ENCODE results near the gene MRTFA.

The MRTFA gene

DNA sequence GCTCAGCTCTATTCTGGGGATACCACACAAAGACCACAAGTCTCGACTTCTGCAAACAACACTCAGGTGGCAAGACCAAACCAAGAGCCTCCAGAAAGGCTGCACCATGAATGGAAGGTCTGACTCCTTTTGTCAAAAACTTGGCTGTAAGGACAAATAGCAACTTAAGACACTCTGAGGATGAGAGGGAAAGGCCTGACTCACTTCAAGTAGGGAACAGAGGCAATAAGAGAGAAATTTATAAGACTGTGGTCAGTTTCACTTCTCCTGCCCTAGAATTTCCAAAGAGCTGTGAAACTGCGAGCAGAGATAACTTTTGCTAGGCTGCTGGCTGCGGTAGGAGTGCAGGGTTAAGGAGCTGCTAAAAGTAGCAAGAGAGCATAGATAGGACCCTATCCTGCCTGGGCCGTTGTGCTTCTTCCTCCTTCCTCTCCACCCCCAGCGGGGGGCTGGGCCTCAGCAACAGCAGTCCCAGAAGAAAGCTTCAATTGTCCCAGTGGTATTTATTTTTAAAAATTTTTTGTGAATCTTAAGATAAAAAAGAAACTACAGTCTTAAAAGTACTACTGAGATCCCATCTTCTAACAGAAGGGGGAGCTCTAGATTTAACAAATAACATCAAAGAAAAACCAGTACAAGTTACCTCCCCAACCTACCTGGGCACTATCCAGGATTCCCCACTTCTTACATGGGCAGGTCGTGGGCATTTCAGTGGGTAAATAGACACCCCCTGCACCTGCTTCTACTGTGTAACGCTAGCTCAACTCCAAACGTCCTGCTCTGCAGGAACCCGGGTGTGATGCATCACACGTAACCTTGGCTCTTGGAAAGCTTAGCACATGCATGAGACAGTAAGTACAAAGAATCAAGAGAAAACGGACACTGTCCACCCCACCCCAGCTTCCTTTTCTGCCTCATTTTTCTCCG lies 199.8 kb downstream of the MRTFA start:
- no peak overlapping the region for H3K4me3 ChIP-seq (ENCODE audit: insufficient read depth, low read depth, low read length, poor library complexity, severe bottlenecking)
- no peak for DNase-seq
- peaks cover 10% of the 10 kb centered on the region for H3K4me1 ChIP-seq (ENCODE audit: control insufficient read depth, insufficient read depth, low read length, poor library complexity, severe bottlenecking)
- peaks cover 23% of the 10 kb centered on the region for H3K36me3 ChIP-seq (ENCODE audit: control insufficient read depth, insufficient read depth, low read length)
- no peaks in the 10 kb centered on the region for H3K9me3 ChIP-seq (ENCODE audit: control insufficient read depth, low read length)
- H3K27ac ChIP-seq (ENCODE audit: insufficient read depth, low read length, poor library complexity, severe bottlenecking): no peak overlapping the region
- H3K27me3 ChIP-seq (replicated peaks; ENCODE audit: control insufficient read depth, insufficient read depth, low read length, poor library complexity, severe bottlenecking): no peaks in the 10 kb centered on the region

DNA sequence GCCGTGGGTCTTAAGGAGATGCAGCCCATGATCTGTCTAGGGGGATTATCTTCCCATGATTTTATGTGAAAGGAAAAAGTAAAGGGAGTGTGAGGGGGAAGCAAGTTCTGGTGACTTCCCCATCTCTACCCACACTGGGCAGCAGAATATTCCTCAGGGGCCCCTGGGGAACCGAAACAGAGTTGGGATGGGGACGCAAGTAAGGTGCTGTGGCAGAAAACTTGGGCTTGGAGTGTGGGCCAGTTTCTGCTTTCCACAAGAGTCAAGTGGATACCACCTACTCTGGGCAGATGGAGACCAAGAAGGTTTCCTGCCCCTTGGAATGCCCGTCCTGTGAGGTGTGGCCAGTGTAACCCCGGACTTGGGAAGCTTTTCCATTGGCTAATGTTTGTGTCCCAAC lies 201.8 kb downstream of the MRTFA start:
- H3K9me3 ChIP-seq (ENCODE audit: control insufficient read depth, low read length): no peaks in the 10 kb centered on the region
- no peak overlapping the region for H3K4me3 ChIP-seq (ENCODE audit: insufficient read depth, low read depth, low read length, poor library complexity, severe bottlenecking)
- no peak for DNase-seq
- no peaks in the 10 kb centered on the region for H3K27me3 ChIP-seq (replicated peaks; ENCODE audit: control insufficient read depth, insufficient read depth, low read length, poor library complexity, severe bottlenecking)
- H3K4me1 ChIP-seq (ENCODE audit: control insufficient read depth, insufficient read depth, low read length, poor library complexity, severe bottlenecking): peaks cover 10% of the 10 kb centered on the region
- peaks cover 37% of the 10 kb centered on the region for H3K36me3 ChIP-seq (ENCODE audit: control insufficient read depth, insufficient read depth, low read length)
- no peak overlapping the region for H3K27ac ChIP-seq (ENCODE audit: insufficient read depth, low read length, poor library complexity, severe bottlenecking)

DNA sequence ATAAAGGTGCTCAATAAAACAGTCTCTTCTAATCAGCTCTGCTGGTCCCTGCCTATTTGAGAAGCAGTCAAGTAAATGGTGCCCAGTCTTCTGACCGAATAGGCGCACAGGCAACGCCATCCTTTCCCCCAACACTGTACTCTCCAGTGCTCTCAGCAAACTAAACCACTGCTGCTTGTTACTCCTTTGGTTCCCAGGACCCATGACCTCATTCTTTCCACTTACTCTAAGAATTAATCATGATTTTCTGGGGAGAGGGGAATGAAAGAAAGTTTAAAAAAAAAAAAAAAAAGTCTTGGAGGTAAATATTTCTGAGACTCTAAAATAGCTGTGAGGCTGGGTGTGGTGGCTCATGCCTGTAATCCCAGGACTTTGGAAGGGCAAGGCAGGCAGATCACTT lies 202.4 kb downstream of the MRTFA start:
- peaks cover 10% of the 10 kb centered on the region for H3K4me1 ChIP-seq (ENCODE audit: control insufficient read depth, insufficient read depth, low read length, poor library complexity, severe bottlenecking)
- H3K36me3 ChIP-seq (ENCODE audit: control insufficient read depth, insufficient read depth, low read length): peaks cover 43% of the 10 kb centered on the region
- H3K9me3 ChIP-seq (ENCODE audit: control insufficient read depth, low read length): no peaks in the 10 kb centered on the region
- H3K27me3 ChIP-seq (replicated peaks; ENCODE audit: control insufficient read depth, insufficient read depth, low read length, poor library complexity, severe bottlenecking): no peaks in the 10 kb centered on the region
- no peak for DNase-seq
- H3K27ac ChIP-seq (ENCODE audit: insufficient read depth, low read length, poor library complexity, severe bottlenecking): no peak overlapping the region
- H3K4me3 ChIP-seq (ENCODE audit: insufficient read depth, low read depth, low read length, poor library complexity, severe bottlenecking): no peak overlapping the region

DNA sequence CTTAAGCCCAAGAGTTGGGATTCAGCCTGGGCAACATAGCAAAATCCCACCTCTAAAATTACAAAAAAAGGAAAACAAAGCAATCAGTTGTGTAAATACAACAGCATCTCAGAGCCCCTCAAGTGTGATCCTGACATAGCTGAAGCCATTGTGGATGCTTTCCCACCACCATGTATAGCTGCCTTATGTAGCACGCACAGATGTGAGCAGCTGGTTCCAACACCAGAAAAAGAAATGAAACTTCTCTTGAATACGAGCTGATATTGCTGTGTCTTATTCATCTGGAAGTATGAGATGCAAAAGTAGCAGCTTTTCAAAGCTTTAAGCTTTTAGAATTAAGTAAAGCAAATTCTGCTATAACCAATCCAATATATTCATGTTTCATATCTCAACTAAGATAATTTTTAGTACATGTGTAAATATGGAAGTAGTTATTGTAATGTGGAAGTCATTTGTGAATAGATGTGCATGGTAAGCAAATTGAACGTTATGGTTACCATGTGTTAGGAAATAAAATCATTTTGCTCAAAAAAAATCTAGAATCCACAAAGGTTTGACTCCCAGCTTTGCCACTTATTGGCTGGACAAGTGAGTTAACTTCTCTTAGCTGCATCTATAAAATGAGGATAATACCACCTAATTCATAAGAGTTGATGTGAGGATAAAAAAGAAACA lies 203.0 kb downstream of the MRTFA start:
- Histone ChIP-seq H3K4me3 (ENCODE audit: insufficient read depth, low read depth, low read length, poor library complexity, severe bottlenecking) (no peak overlapping the region), H3K9me3 (ENCODE audit: control insufficient read depth, low read length) (no peaks in the 10 kb centered on the region), H3K27ac (ENCODE audit: insufficient read depth, low read length, poor library complexity, severe bottlenecking) (no peak overlapping the region), H3K36me3 (ENCODE audit: control insufficient read depth, insufficient read depth, low read length) (peaks cover 49% of the 10 kb centered on the region), H3K27me3 (replicated peaks; ENCODE audit: control insufficient read depth, insufficient read depth, low read length, poor library complexity, severe bottlenecking) (no peaks in the 10 kb centered on the region), H3K4me1 (ENCODE audit: control insufficient read depth, insufficient read depth, low read length, poor library complexity, severe bottlenecking) (peaks cover 10% of the 10 kb centered on the region)
- no peak for DNase-seq

DNA sequence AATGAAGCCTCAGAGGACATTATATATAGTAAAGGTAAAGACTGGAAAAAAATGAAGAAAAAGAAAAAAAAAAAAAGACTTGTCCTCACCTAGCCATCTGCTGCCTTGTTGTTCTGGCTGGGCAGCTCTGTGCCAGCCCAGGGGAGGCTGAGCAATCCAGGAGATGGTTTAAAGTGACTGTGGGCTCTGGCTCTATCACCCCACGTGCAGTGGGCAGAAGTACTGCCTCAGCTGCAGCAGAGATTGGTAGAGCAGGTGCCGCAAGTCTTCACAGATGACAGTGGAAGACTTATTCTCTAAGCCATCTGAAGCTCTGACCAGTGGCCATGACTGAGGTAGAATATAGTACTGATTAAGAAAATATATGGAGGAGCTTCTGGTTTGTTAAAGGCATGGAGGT lies 203.9 kb downstream of the MRTFA start:
- peaks cover 10% of the 10 kb centered on the region for H3K4me1 ChIP-seq (ENCODE audit: control insufficient read depth, insufficient read depth, low read length, poor library complexity, severe bottlenecking)
- H3K36me3 ChIP-seq (ENCODE audit: control insufficient read depth, insufficient read depth, low read length): peaks cover 58% of the 10 kb centered on the region
- DNase-seq: no peak
- no peak overlapping the region for H3K27ac ChIP-seq (ENCODE audit: insufficient read depth, low read length, poor library complexity, severe bottlenecking)
- H3K27me3 ChIP-seq (replicated peaks; ENCODE audit: control insufficient read depth, insufficient read depth, low read length, poor library complexity, severe bottlenecking): no peaks in the 10 kb centered on the region
- H3K9me3 ChIP-seq (ENCODE audit: control insufficient read depth, low read length): no peaks in the 10 kb centered on the region
- no peak overlapping the region for H3K4me3 ChIP-seq (ENCODE audit: insufficient read depth, low read depth, low read length, poor library complexity, severe bottlenecking)

DNA sequence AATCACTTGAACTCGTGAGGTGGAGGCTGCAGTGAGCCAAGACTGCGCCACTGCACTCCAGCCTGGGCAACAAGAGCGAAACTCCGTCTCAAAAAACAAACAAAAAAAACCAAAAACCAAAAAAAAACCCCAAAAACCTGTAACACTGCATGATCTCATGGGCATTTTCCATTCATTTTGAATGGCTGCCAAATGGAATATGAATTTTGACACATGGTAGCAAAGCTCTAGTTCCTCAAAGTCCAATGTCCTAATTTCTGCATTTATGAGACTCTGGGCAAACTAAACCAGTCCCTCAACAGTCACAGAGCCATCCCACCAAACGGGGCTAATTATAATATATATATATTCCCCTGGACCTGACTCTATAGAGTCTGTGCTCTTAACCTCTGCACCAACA lies 204.4 kb downstream of the MRTFA start:
- Histone ChIP-seq H3K27me3 (replicated peaks; ENCODE audit: control insufficient read depth, insufficient read depth, low read length, poor library complexity, severe bottlenecking) (no peaks in the 10 kb centered on the region), H3K9me3 (ENCODE audit: control insufficient read depth, low read length) (no peaks in the 10 kb centered on the region), H3K4me3 (ENCODE audit: insufficient read depth, low read depth, low read length, poor library complexity, severe bottlenecking) (no peak overlapping the region), H3K36me3 (ENCODE audit: control insufficient read depth, insufficient read depth, low read length) (peaks cover 63% of the 10 kb centered on the region), H3K27ac (ENCODE audit: insufficient read depth, low read length, poor library complexity, severe bottlenecking) (no peak overlapping the region), H3K4me1 (ENCODE audit: control insufficient read depth, insufficient read depth, low read length, poor library complexity, severe bottlenecking) (peaks cover 8% of the 10 kb centered on the region)
- no peak for DNase-seq

DNA sequence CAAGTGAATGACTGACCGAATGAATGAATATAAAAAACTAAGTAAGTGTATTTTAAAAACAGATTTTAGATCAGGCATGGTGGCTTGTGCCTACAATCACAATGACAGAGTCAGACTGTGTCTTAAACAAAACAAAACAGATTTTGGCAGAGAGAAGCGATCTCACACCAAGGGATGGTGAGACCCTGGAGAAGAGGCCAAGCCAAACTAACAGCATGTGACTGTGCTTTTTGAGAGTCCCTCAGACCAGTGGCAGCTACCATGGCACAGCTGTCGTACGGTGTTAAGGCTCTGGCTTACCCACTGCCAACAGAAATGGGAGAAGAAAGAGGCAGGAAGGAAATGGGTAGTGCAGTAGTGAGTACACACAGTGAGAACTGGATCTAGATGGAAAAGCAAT lies 205.5 kb downstream of the MRTFA start:
- no peak for DNase-seq
- no peaks in the 10 kb centered on the region for H3K9me3 ChIP-seq (ENCODE audit: control insufficient read depth, low read length)
- H3K27ac ChIP-seq (ENCODE audit: insufficient read depth, low read length, poor library complexity, severe bottlenecking): no peak overlapping the region
- peaks cover 74% of the 10 kb centered on the region for H3K36me3 ChIP-seq (ENCODE audit: control insufficient read depth, insufficient read depth, low read length)
- H3K4me1 ChIP-seq (ENCODE audit: control insufficient read depth, insufficient read depth, low read length, poor library complexity, severe bottlenecking): no peaks in the 10 kb centered on the region
- H3K4me3 ChIP-seq (ENCODE audit: insufficient read depth, low read depth, low read length, poor library complexity, severe bottlenecking): no peak overlapping the region
- no peaks in the 10 kb centered on the region for H3K27me3 ChIP-seq (replicated peaks; ENCODE audit: control insufficient read depth, insufficient read depth, low read length, poor library complexity, severe bottlenecking)

DNA sequence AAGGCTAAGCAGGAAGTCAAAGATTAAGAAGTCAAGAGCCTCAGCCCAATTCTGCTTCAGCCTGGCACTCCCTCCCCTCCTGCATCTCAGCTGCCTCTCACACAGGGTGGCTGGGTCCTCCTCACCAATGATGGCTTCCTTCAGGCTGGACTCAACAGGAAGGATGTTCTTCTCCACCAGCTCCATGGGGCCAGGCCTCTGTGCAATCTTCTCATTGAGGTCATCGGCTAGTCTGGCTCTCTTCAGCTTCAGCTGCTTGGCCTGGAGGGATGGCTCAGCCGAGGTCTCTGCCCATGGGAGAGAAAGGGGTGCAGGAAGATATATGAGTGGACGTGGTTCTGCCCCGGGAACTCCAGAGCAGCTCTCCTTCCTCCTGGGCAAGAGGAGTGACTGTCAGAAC lies 207.0 kb downstream of the MRTFA start:
- DNase-seq: no peak
- no peak overlapping the region for H3K27ac ChIP-seq (ENCODE audit: insufficient read depth, low read length, poor library complexity, severe bottlenecking)
- no peaks in the 10 kb centered on the region for H3K9me3 ChIP-seq (ENCODE audit: control insufficient read depth, low read length)
- H3K4me1 ChIP-seq (ENCODE audit: control insufficient read depth, insufficient read depth, low read length, poor library complexity, severe bottlenecking): no peaks in the 10 kb centered on the region
- H3K27me3 ChIP-seq (replicated peaks; ENCODE audit: control insufficient read depth, insufficient read depth, low read length, poor library complexity, severe bottlenecking): no peaks in the 10 kb centered on the region
- H3K4me3 ChIP-seq (ENCODE audit: insufficient read depth, low read depth, low read length, poor library complexity, severe bottlenecking): no peak overlapping the region
- H3K36me3 ChIP-seq (ENCODE audit: control insufficient read depth, insufficient read depth, low read length): peaks cover 83% of the 10 kb centered on the region

DNA sequence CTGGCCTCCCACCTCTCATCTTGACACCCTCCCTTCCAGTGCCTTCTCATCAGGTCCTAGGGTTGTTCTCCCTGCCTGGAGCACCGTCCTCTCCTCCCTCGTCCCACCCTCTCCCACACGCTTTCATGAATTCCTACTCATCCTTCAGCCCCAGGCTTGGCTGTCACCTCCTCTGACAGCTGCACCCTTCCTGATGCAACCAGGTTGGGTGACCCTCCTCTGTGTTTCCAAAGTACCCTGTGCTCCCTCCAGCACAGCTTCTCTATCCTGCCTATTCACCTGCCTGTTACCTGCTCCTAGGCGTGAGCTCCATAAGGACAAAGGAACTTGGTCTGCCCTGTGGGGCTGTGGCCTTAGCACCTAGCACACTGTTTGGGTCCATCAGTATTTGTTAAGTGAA lies 207.7 kb downstream of the MRTFA start:
- H3K9me3 ChIP-seq (ENCODE audit: control insufficient read depth, low read length): no peaks in the 10 kb centered on the region
- H3K36me3 ChIP-seq (ENCODE audit: control insufficient read depth, insufficient read depth, low read length): peaks cover 84% of the 10 kb centered on the region
- no peak for DNase-seq
- H3K27ac ChIP-seq (ENCODE audit: insufficient read depth, low read length, poor library complexity, severe bottlenecking): no peak overlapping the region
- no peak overlapping the region for H3K4me3 ChIP-seq (ENCODE audit: insufficient read depth, low read depth, low read length, poor library complexity, severe bottlenecking)
- H3K4me1 ChIP-seq (ENCODE audit: control insufficient read depth, insufficient read depth, low read length, poor library complexity, severe bottlenecking): no peaks in the 10 kb centered on the region
- H3K27me3 ChIP-seq (replicated peaks; ENCODE audit: control insufficient read depth, insufficient read depth, low read length, poor library complexity, severe bottlenecking): no peaks in the 10 kb centered on the region

DNA sequence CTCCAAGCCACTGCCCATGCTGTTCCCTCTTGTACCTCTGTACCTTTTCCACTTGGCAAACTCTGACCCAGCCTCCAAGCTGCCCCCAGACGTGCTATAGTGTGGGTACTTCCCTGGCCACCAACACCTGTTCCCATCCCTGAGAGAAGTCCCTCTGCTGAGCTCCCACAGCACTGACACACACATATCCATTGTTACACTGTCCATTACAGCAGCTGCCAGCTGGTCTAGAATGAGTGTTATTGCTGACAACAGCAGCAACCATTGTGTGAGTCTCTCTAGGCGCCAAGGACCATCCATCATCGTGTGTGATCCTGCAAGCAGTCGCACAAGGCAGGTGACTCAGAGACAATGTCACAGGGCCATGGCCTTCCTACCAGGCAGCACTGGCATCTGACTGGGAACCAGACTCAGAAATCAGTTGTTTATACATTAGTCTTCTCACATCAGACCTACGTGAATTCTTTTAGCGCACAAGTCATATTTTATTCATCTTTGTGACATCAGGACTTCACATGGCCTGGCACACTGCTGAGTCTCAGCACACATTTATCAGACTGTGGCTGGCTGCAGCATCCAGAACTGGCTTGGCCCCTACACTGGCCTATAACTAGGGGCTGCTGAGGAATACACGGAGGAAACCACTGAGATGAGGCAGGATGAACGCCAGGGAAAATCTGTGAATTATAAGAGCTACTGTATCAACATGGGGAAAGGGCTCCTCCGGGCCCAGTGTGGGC lies 209.8 kb downstream of the MRTFA start:
- no peak for DNase-seq
- Histone ChIP-seq H3K27ac (ENCODE audit: insufficient read depth, low read length, poor library complexity, severe bottlenecking) (no peak overlapping the region), H3K4me3 (ENCODE audit: insufficient read depth, low read depth, low read length, poor library complexity, severe bottlenecking) (no peak overlapping the region), H3K9me3 (ENCODE audit: control insufficient read depth, low read length) (no peaks in the 10 kb centered on the region), H3K4me1 (ENCODE audit: control insufficient read depth, insufficient read depth, low read length, poor library complexity, severe bottlenecking) (no peaks in the 10 kb centered on the region), H3K27me3 (replicated peaks; ENCODE audit: control insufficient read depth, insufficient read depth, low read length, poor library complexity, severe bottlenecking) (no peaks in the 10 kb centered on the region), H3K36me3 (ENCODE audit: control insufficient read depth, insufficient read depth, low read length) (peaks cover 93% of the 10 kb centered on the region)
